ENCODE data around the gene SRSF10. TPM values are rescaled to one million over a fixed set of nuclear protein-coding genes. Genes with fewer than 3 reads are reported as not detected.
A peak's percentile ranks its signal among the peaks of the same experiment; 100 is the strongest.

SRSF10 gene
- total and polyA plus RNA-seq, 2 donors (not counting 1 experiment from before 2014, with no cell fraction given) = 93.5 to 113 TPM

DNA sequence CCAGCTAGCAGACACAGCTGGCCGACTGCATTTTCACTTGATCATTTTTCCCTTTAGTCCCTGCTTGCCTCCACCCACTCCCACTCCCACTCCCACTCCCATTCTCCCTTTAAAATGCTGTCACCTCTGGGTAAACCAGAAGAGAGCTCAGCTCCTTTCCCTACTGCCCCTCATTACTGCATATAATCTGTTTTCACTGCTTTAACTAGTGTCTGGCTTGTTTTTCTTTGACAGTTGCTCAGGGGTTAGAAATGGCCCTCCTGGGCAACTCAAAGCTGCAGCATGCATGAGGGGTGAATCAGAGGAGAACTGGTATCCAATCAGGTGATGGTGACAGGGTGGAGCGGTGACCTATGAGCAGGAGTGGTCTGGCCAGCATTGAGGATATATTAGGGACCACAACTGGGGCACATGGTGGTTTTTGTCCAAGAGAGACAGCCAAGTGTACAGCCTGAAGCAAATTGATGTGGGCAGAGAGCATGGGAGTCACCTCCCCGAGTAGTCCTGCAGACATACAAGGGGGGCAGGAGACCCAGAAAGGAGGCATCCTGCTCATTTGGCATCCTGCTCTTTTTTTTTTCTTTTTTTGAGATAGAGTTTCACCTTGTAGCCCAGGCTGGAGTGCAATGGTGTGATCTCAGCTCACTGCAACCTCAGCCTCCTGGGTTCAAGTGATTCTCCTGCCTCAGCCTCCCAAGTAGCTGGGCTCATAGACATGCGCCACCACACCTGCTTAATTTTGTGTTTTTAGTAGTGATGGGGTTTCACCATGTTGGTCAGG lies 42.6 kb upstream of the SRSF10 start:
- no peak overlapping the region for H2AFZ ChIP-seq (ENCODE audit: low read length)

DNA sequence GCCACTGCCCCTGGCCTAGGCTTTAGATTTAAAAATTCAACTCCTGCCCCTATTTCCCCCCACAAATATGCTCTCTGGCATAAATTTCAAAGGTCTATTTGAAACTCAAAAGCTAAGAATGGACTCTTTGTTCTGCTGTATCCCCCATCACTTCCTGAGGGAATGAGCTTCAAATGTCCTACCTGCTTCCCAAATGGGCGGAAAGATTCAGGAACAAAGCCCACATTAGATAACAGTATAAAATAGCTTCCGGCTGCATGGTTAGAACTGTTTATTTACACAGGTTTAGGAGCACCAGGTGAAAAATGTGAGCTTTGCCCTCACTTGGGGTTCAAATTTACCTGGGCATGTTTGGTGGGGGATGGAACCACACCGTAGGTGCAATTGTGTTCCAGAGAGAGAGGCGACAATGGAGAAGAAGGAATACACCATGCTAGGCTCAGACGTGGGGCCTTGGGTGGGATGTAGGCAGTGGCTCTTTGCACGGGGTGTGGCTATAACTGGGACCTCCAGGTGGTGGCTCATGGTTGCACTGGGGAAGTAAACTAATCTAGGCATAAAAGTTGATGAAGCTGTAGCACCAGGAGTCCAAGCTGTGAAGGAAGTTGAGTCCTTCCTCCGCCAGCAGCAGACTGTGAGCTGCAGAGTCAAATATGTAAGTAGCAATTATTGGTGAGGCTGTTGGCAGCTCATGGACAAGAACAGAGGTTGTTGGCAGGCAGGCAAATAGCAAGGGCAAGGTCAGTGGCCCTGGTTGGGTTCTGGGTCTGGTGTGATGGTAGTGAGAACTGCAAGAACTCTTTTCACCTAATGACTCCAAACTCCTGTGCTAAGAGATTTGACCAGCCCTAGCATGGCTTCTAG lies 41.5 kb upstream of the SRSF10 start:
- Histone ChIP-seq H3K9ac (ENCODE audit: insufficient read depth, low read length) (no peak overlapping the region), H4K20me1 (ENCODE audit: control insufficient read depth, extremely low read depth, insufficient read depth, low read length) (no peaks in the 10 kb centered on the region), H3K4me3 (replicated peaks in 1 of 4; ENCODE audit: control extremely low read depth in 1 of 4, insufficient read depth in 1 of 4, low read depth in 3 of 4, low read length in 4 of 4) (no peak overlapping the region), H3K36me3 (ENCODE audit: control insufficient read depth, insufficient read depth, low read length) (no peaks in the 10 kb centered on the region), H3K4me1 (ENCODE audit: control insufficient read depth, extremely low read depth, insufficient read depth, low read length) (peaks cover 24% of the 10 kb centered on the region), H3K9me3 (ENCODE audit: control insufficient read depth, insufficient read depth, low read depth, low read length) (no peaks in the 10 kb centered on the region), H3K27me3 (ENCODE audit: control insufficient read depth, insufficient read depth, low read length) (no peaks in the 10 kb centered on the region), H3K4me2 (ENCODE audit: extremely low read depth, insufficient read depth, low read length) (peak overlapping the region; percentile 45), H3K79me2 (ENCODE audit: control insufficient read depth, insufficient read depth, low read length) (no peaks in the 10 kb centered on the region), H2AFZ (ENCODE audit: low read length) (no peak overlapping the region), H3K27ac (ENCODE audit: insufficient read depth, low read length) (peak overlapping the region; percentile 0)
- TF ChIP-seq EZH2 (IDR thresholded peaks at IDR 0.05; ENCODE audit: low read length, missing control alignments) (no peak), CTCF (conservative IDR thresholded peaks at IDR 0.05 in 1 of 2, IDR thresholded peaks at IDR 0.05 in 1 of 2; ENCODE audit: low read depth in 1 of 2, low read length in 2 of 2) (no peak)
- DNase-seq (ENCODE audit: low read depth in 2 of 2) = no peak

More for the DNA sequence above, 42.6 kb upstream of the SRSF10 start:
- Histone ChIP-seq H3K9me3 (ENCODE audit: control insufficient read depth, insufficient read depth, low read depth, low read length) (no peaks in the 10 kb centered on the region), H3K79me2 (ENCODE audit: control insufficient read depth, insufficient read depth, low read length) (no peaks in the 10 kb centered on the region), H3K27ac (ENCODE audit: insufficient read depth, low read length) (peak overlapping the region; percentile 0), H3K36me3 (ENCODE audit: control insufficient read depth, insufficient read depth, low read length) (no peaks in the 10 kb centered on the region), H3K9ac (ENCODE audit: insufficient read depth, low read length) (no peak overlapping the region), H4K20me1 (ENCODE audit: control insufficient read depth, extremely low read depth, insufficient read depth, low read length) (no peaks in the 10 kb centered on the region), H3K4me3 (replicated peaks in 1 of 4; ENCODE audit: control extremely low read depth in 1 of 4, insufficient read depth in 1 of 4, low read depth in 3 of 4, low read length in 4 of 4) (no peak overlapping the region), H3K4me2 (ENCODE audit: extremely low read depth, insufficient read depth, low read length) (peak overlapping the region; percentile 49), H3K27me3 (ENCODE audit: control insufficient read depth, insufficient read depth, low read length) (no peaks in the 10 kb centered on the region), H3K4me1 (ENCODE audit: control insufficient read depth, extremely low read depth, insufficient read depth, low read length) (peaks cover 24% of the 10 kb centered on the region)
- TF ChIP-seq CTCF (conservative IDR thresholded peaks at IDR 0.05 in 1 of 2, IDR thresholded peaks at IDR 0.05 in 1 of 2; ENCODE audit: low read depth in 1 of 2, low read length in 2 of 2) (no peak), EZH2 (IDR thresholded peaks at IDR 0.05; ENCODE audit: low read length, missing control alignments) (no peak)
- DNase-seq (ENCODE audit: low read depth in 2 of 2) = peak; percentile 81 to 96

DNA sequence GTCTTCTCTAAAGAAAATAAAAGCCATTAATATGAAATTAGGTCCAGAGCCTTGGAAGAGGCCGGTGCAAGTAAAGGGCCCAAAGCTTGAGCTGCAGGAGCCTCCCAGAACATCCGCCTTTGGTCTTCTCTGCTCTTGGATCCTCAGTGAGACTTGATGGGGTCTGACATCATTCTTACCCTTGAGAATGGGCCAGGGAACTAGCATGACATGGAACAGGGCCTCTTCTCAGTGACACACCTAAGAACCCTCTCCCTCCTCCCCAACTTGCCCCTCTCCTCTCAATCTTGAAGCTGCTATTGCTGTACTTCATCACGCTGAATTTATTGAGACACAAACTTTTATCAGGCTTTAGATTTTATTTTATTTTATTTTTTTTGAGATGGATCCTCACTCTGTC lies 40.3 kb upstream of the SRSF10 start:
- DNase-seq (ENCODE audit: low read depth in 2 of 2) = no peak
- no peak overlapping the region for H3K9ac ChIP-seq (ENCODE audit: insufficient read depth, low read length)
- H3K4me1 ChIP-seq (ENCODE audit: control insufficient read depth, extremely low read depth, insufficient read depth, low read length) = peaks cover 24% of the 10 kb centered on the region

More for the DNA sequence above, 40.3 kb upstream of the SRSF10 start:
- Histone ChIP-seq H3K9me3 (ENCODE audit: control insufficient read depth, insufficient read depth, low read depth, low read length) (no peaks in the 10 kb centered on the region), H3K4me3 (replicated peaks in 1 of 4; ENCODE audit: control extremely low read depth in 1 of 4, insufficient read depth in 1 of 4, low read depth in 3 of 4, low read length in 4 of 4) (no peak overlapping the region), H2AFZ (ENCODE audit: low read length) (no peak overlapping the region), H3K36me3 (ENCODE audit: control insufficient read depth, insufficient read depth, low read length) (no peaks in the 10 kb centered on the region), H3K4me2 (ENCODE audit: extremely low read depth, insufficient read depth, low read length) (no peak overlapping the region), H3K27ac (ENCODE audit: insufficient read depth, low read length) (peak overlapping the region; percentile 96), H4K20me1 (ENCODE audit: control insufficient read depth, extremely low read depth, insufficient read depth, low read length) (no peaks in the 10 kb centered on the region), H3K27me3 (ENCODE audit: control insufficient read depth, insufficient read depth, low read length) (no peaks in the 10 kb centered on the region), H3K79me2 (ENCODE audit: control insufficient read depth, insufficient read depth, low read length) (no peaks in the 10 kb centered on the region)
- TF ChIP-seq EZH2 (IDR thresholded peaks at IDR 0.05; ENCODE audit: low read length, missing control alignments) (no peak), CTCF (conservative IDR thresholded peaks at IDR 0.05 in 1 of 2, IDR thresholded peaks at IDR 0.05 in 1 of 2; ENCODE audit: low read depth in 1 of 2, low read length in 2 of 2) (no peak)

Data from fibroblast of lung (primary cell).